HG03354 (cell line): ENCODE data around the gene LOC101059915.
"Not testable (repeated sequence)": the region's sequence is repeated elsewhere in the genome, so short reads cannot be mapped to it uniquely, and the experiment has no call there.

Experiments
- ATAC-seq: cut with Tn5 transposase; IDR thresholded peaks from one replicate; pipeline ENCODE4 v1.9.1; 2021; ENCODE audit warnings: mild to moderate bottlenecking; ENCODE audit not compliant: unreplicated experiment, poor library complexity, severe bottlenecking

Gene LOC101059915

GRCh38 chrX:71637848-71638247 is 29.5 kb upstream of the LOC101059915 start:
- no peak for ATAC-seq

GRCh38 chrX:71638409-71638808 is 28.9 kb upstream of the LOC101059915 start:
- ATAC-seq = no peak

GRCh38 chrX:71640002-71640401 is 27.3 kb upstream of the LOC101059915 start:
- no peak for ATAC-seq

GRCh38 chrX:71644406-71644805 is 22.9 kb upstream of the LOC101059915 start:
- ATAC-seq = not testable (repeated sequence)

- peak; percentile 82 for ATAC-seq
These were observed 16.9 kb upstream of the LOC101059915 start for GRCh38 chrX:71650333-71650969.

GRCh38 chrX:71652405-71652804 is 14.9 kb upstream of the LOC101059915 start:
- ATAC-seq = no peak

GRCh38 chrX:71653344-71653743 is 14.0 kb upstream of the LOC101059915 start:
- ATAC-seq = no peak

- ATAC-seq = no peak
These were observed 10.1 kb upstream of the LOC101059915 start for GRCh38 chrX:71657267-71657666.

- no peak for ATAC-seq
These were observed 8.0 kb upstream of the LOC101059915 start for GRCh38 chrX:71659342-71659741.

GRCh38 chrX:71659959-71660358 is 7.4 kb upstream of the LOC101059915 start:
- no peak for ATAC-seq

GRCh38 chrX:71660562-71661416 is 6.6 kb upstream of the LOC101059915 start:
- no peak for ATAC-seq

GRCh38 chrX:71661919-71662318 is 5.4 kb upstream of the LOC101059915 start:
- no peak for ATAC-seq

- ATAC-seq = not testable (repeated sequence)
These were observed 4.7 kb upstream of the LOC101059915 start for GRCh38 chrX:71662654-71663053.

- ATAC-seq = not testable (repeated sequence)
These were observed 4.1 kb upstream of the LOC101059915 start for GRCh38 chrX:71663238-71663637.

- ATAC-seq = not testable (repeated sequence)
These were observed 3.1 kb upstream of the LOC101059915 start for GRCh38 chrX:71664202-71664601.

- ATAC-seq = no peak
These were observed 2.4 kb upstream of the LOC101059915 start for GRCh38 chrX:71664889-71665491.

- ATAC-seq = no peak
These were observed 1.6 kb upstream of the LOC101059915 start for GRCh38 chrX:71665747-71666146.

- ATAC-seq = no peak
These were observed 814 bp upstream of the LOC101059915 start for GRCh38 chrX:71666240-71667223.

- no peak for ATAC-seq
These were observed 876 bp downstream of the LOC101059915 start for GRCh38 chrX:71668248-71668595.

GRCh38 chrX:71669492-71669891 is 2.1 kb downstream of the LOC101059915 start:
- no peak for ATAC-seq
